AG04449 (cell line): ENCODE results near the gene ERBB4.

Experiments
- CTCF ChIA-PET: fragments of 350-600 bp; formaldehyde crosslinking; extraction: SDS; loops from one replicate; lab custom pipeline; 2021; ENCODE audit warnings: antibody characterized with exemption; lab: Yijun Ruan, JAX
- POLR2A ChIA-PET: fragments of 400-600, 350-600 bp; formaldehyde crosslinking; extraction: SDS; loops from one replicate; lab custom pipeline; 2020; ENCODE audit warnings: antibody characterized with exemption, inconsistent platforms; lab: Yijun Ruan, JAX
- DNase-seq: peaks from one replicate; pipeline ENCODE4 v3.0.0-alpha.2; 2010; ENCODE audit warnings: low read depth, low spot score
- H3K4me3 ChIP-seq: 2 replicates; pipeline ENCODE4 v1.5.1; 2011; ENCODE audit warnings: low read depth, mild to moderate bottlenecking, control low read depth, low read length
- CTCF ChIP-seq: IDR thresholded peaks from one replicate; pipeline ENCODE4 v1.5.1; 2011; ENCODE audit warnings: mild to moderate bottlenecking, moderate library complexity, low read length, control low read depth, inconsistent platforms; ENCODE audit not compliant: insufficient read depth; ENCODE audit errors: missing control alignments

The ERBB4 gene

GRCh38 chr2:211498551-211499205 lies 1039.9 kb downstream of the ERBB4 start:
- no peak for DNase-seq
- POLR2A ChIA-PET = no interaction called here

GRCh38 chr2:211495339-211495738 lies 1043.3 kb downstream of the ERBB4 start:
- no peak overlapping the region for H3K4me3 ChIP-seq
- TF ChIP-seq CTCF = no peak
- DNase-seq = no peak
- CTCF ChIA-PET = no interaction called here
- POLR2A ChIA-PET = no interaction called here

More at GRCh38 chr2:211498551-211499205, 1039.9 kb downstream of the ERBB4 start:
- no peak for TF ChIP-seq CTCF
- CTCF ChIA-PET = no interaction called here
- no peak overlapping the region for H3K4me3 ChIP-seq

- DNase-seq = no peak
- no peak overlapping the region for H3K4me3 ChIP-seq
- ChIA-PET POLR2A (no interaction called here), CTCF (no interaction called here)
- TF ChIP-seq CTCF = no peak
These were observed 1044.1 kb downstream of the ERBB4 start for GRCh38 chr2:211494536-211494935.

GRCh38 chr2:211494085-211494484 lies 1044.5 kb downstream of the ERBB4 start:
- TF ChIP-seq CTCF = no peak
- POLR2A ChIA-PET = no interaction called here
- DNase-seq = no peak
- no peak overlapping the region for H3K4me3 ChIP-seq
- CTCF ChIA-PET = no interaction called here

- H3K4me3 ChIP-seq = no peak overlapping the region
- POLR2A ChIA-PET = no interaction called here
These were observed 1050.9 kb downstream of the ERBB4 start for GRCh38 chr2:211487733-211488132.

GRCh38 chr2:211479536-211480150 lies 1059.0 kb downstream of the ERBB4 start:
- no peak overlapping the region for H3K4me3 ChIP-seq
- no peak for TF ChIP-seq CTCF
- POLR2A ChIA-PET = no interaction called here
- CTCF ChIA-PET = no interaction called here
- no peak for DNase-seq

More at GRCh38 chr2:211487733-211488132, 1050.9 kb downstream of the ERBB4 start:
- CTCF ChIA-PET = no interaction called here
- no peak for TF ChIP-seq CTCF
- no peak for DNase-seq
